Vagina (tissue), 2 donors: ENCODE measurements around the gene MTA1. TPM values are rescaled to one million over a fixed set of nuclear protein-coding genes. Genes with fewer than 3 reads are reported as not detected.

Source experiments
- DNase-seq, 2 donors: peaks; one replicate each; pipeline ENCODE4 v3.0.0-alpha.2; 2017; ENCODE audit errors: extremely low spot score in 2 of 2
- H3K27ac ChIP-seq: fragments of 200-600 bp; sonication (generic); one replicate; pipeline ENCODE4 v1.5.1; 2019
- H3K27me3 ChIP-seq: fragments of 200-600 bp; sonication (generic); one replicate; pipeline ENCODE4 v1.5.1; 2019
- H3K36me3 ChIP-seq, 2 donors: fragments of 200-600 bp; sonication (generic); one replicate each; pipeline ENCODE4 v1.5.1; 2017 to 2019
- H3K4me1 ChIP-seq: fragments of 200-600 bp; sonication (generic); one replicate; pipeline ENCODE4 v1.5.1; 2019
- H3K4me3 ChIP-seq, 2 donors: fragments of 200-600 bp; sonication (generic); 1 replicate in 1 of 2; 2 replicates in 1 of 2; pipeline ENCODE4 v1.5.1; 2016 to 2019
- H3K9me3 ChIP-seq: fragments of 200-600 bp; sonication (generic); one replicate; pipeline ENCODE4 v1.5.1; 2019
- POLR2A ChIP-seq, 2 donors: fragments of 450-650 bp; IDR thresholded peaks; one replicate each; pipeline ENCODE4 v1.6.1; 2017; ENCODE audit warnings: antibody characterized with exemption in 2 of 2, mild to moderate bottlenecking in 2 of 2, moderate library complexity in 2 of 2
- POLR2AphosphoS5 ChIP-seq, 2 donors: sonication (generic); formaldehyde crosslinking; IDR thresholded peaks; one replicate each; pipeline ENCODE4 v1.9.0; 2017; ENCODE audit warnings: antibody characterized with exemption in 2 of 2, mild to moderate bottlenecking in 2 of 2, low read depth in 1 of 2; ENCODE audit not compliant: insufficient read depth in 1 of 2
- intact Hi-C: fragments of 100-400 bp; cut with DNase I; formaldehyde crosslinking; loops from one replicate; pipeline ENCODE4 v1.15.1; 2023
- total RNA-seq: library from RNA; depleted of rRNA; stranded (reverse); fragments of >200 nt; gene quantifications from one replicate; pipeline ENCODE4 v1.2.3, GENCODE V29; 2016
- TF ChIP-seq, protein P1 (sequence below), 3 experiments: fragments of 450-650 bp in 2 of 3; fragments of 200-600 bp in 1 of 3; sonication (generic) in 1 of 3; IDR thresholded peaks; one replicate each; pipeline ENCODE4 v1.5.1; 2017 to 2019; ENCODE audit warnings: antibody characterized with exemption in 3 of 3, mild to moderate bottlenecking in 2 of 3, moderate library complexity in 2 of 3

Gene MTA1
- total RNA-seq, 1 donor from 2014 or later = 82.7 TPM

DNA sequence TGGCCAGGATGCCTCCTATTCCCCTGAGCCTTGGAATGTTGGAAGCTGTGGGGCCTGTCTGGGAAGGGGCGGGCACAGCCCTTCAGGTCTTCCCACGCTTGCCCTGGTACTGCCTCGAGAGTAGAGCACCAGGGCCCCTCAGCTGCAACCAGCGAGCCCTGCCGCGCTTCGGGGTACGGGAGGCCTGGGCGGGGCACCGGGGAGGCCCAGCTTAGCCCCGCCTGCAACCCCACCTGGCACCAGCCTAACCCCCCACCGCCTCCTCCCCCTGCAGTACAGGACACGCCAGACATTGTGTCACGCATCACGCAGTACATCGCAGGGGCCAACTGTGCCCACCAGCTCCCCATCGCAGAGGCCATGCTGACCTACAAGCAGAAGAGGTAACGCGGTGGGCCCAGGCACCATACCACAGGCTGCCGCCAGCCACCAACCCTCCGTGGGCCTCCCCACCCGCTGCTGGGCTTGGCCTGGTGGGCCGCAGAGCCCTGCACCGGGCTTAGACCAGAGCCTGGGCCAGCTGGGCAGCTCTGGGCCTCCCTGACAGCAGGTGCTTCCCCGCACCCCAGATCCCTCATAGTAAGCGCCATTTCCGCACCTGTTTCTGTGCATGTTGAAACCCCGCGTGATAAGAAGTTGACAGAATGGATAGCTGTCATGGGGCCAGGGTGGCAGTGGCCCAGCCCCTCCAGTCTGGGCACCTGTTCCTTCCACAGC, 34.9 kb upstream of the MTA1 start:
- TF ChIP-seq, protein P1, sequence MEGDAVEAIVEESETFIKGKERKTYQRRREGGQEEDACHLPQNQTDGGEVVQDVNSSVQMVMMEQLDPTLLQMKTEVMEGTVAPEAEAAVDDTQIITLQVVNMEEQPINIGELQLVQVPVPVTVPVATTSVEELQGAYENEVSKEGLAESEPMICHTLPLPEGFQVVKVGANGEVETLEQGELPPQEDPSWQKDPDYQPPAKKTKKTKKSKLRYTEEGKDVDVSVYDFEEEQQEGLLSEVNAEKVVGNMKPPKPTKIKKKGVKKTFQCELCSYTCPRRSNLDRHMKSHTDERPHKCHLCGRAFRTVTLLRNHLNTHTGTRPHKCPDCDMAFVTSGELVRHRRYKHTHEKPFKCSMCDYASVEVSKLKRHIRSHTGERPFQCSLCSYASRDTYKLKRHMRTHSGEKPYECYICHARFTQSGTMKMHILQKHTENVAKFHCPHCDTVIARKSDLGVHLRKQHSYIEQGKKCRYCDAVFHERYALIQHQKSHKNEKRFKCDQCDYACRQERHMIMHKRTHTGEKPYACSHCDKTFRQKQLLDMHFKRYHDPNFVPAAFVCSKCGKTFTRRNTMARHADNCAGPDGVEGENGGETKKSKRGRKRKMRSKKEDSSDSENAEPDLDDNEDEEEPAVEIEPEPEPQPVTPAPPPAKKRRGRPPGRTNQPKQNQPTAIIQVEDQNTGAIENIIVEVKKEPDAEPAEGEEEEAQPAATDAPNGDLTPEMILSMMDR (IDR thresholded peaks at IDR 0.05) = no peak
- TF ChIP-seq POLR2AphosphoS5 (IDR thresholded peaks at IDR 0.05; ENCODE audit: insufficient read depth in 1 of 2, low read depth in 1 of 2) = no peak
- TF ChIP-seq POLR2A (IDR thresholded peaks at IDR 0.05) = no peak
- no peak for DNase-seq
- Histone ChIP-seq H3K9me3 (no peaks in the 10 kb centered on the region), H3K27ac (no peak overlapping the region), H3K36me3 (peaks cover 0 to 40% of the 10 kb centered on the region in 2 donors), H3K27me3 (no peaks in the 10 kb centered on the region), H3K4me1 (no peaks in the 10 kb centered on the region), H3K4me3 (no peak overlapping the region)
- intact Hi-C loops = no loop called here

DNA sequence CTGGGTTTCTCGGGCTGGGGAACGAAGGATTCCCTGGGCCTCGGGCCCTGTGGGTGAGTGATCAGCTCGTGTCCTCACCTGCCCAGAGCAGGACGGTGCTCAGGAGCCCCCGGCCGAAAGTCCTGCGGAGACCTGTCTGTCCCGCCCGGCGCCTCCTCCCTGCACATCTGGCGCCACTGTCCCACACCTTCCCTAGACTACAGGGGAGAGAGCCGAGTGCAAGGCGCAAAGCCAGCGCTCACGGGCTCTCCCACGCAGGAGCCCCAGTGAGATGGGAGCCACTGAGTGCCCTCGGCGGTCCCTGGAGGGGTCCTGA, 34.3 kb upstream of the MTA1 start:
- no peaks in the 10 kb centered on the region for H3K27me3 ChIP-seq
- intact Hi-C loops = no loop called here
- H3K27ac ChIP-seq = no peak overlapping the region
- no peak overlapping the region for H3K4me3 ChIP-seq
- H3K36me3 ChIP-seq = peaks cover 0 to 40% of the 10 kb centered on the region in 2 donors
- no peaks in the 10 kb centered on the region for H3K9me3 ChIP-seq
- TF ChIP-seq POLR2AphosphoS5 (IDR thresholded peaks at IDR 0.05; ENCODE audit: insufficient read depth in 1 of 2, low read depth in 1 of 2) (no peak), POLR2A (IDR thresholded peaks at IDR 0.05) (no peak)
- TF ChIP-seq, protein P1 (IDR thresholded peaks at IDR 0.05) = no peak
- H3K4me1 ChIP-seq = no peaks in the 10 kb centered on the region
- DNase-seq = no peak

DNA sequence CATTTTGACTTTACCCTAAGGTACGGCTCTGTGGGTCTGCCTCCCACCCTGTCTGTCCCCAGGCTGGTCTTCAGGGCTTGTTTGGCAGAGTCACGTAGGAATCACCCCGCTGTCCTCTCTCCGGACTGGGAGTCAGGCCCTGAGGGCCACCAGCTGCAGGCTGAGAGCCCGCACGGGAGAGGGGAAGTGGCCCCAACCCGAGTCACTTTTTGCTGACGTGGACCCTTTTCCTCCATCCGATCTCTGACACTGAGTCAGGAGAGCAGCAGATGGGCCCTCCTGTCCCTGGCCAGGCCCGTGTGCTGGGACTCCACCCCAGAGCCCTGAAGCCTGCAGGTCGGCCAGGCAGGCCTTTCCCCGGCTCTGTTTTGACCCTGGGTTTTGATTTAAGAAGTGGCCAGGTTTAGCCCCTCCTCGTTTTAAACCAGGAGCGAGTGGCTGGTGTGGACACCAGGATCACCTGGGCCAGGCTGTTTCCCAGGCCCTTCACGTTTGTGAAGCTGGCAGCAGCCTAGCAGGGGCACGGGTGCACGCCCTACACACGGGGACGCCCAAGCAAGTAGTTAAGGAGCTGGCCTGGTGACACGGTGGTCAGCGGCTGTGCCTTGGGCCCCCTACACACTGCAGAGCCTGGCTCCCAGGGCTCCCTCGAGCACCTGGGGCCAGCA, 33.8 kb upstream of the MTA1 start:
- H3K36me3 ChIP-seq = peaks cover 0 to 40% of the 10 kb centered on the region in 2 donors

DNA sequence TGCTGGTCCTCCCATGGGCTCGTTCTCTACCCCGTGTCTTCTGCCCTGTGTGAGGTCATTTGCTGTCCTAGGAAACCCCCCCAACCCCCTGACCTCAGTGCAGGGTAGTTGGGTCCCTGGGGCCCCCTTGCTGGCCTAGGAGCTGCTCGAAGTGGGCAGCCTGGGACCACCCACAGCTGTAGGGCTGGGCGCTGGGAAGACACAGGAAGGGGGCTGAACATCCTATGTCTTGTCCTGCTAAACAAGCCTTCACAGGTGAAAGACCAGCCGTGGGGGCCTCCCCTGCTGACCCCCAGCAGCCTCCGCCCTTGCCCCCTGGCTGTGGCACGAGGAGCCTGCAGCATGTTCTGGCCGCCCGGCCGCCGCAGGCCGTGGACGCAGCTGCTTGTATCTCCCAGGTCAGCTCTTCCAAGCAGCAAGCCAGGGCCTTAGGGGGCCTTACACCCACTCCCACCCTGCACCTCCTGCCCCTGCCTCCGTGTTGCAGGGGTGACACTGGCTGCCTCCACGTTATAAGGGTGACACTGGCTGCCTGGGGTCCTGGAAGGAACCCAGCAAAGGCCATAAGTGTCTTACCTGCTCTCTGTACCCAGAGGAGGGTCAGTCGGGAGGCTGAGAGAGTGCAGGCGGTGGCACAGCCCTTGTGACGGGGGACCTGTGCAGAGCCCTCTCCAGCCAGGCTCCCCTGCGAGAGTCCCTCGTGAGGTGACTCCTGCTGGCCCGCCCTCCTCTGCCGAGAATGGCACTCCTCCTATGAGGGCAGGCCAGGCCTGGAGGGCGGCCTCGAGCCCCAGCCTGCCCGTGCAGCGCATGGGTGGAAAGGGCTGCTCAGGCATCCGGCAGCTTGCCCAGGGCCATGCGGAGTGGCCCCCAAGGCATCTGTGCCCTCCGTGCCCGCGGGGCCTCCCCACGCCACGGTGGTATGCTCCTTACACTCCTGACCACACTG, 32.8 kb upstream of the MTA1 start:
- H3K36me3 ChIP-seq = peaks cover 0 to 34% of the 10 kb centered on the region in 2 donors
- H3K27me3 ChIP-seq = no peaks in the 10 kb centered on the region
- no peaks in the 10 kb centered on the region for H3K4me1 ChIP-seq
- no peak overlapping the region for H3K27ac ChIP-seq
- TF ChIP-seq POLR2A (IDR thresholded peaks at IDR 0.05) (no peak), POLR2AphosphoS5 (IDR thresholded peaks at IDR 0.05; ENCODE audit: insufficient read depth in 1 of 2, low read depth in 1 of 2) (no peak)
- TF ChIP-seq, protein P1 (IDR thresholded peaks at IDR 0.05) = no peak
- no peaks in the 10 kb centered on the region for H3K9me3 ChIP-seq
- DNase-seq = no peak
- H3K4me3 ChIP-seq = no peak overlapping the region
- intact Hi-C loops = no loop called here

More for the DNA sequence above, 33.8 kb upstream of the MTA1 start:
- Histone ChIP-seq H3K4me1 (no peaks in the 10 kb centered on the region), H3K27ac (no peak overlapping the region), H3K27me3 (no peaks in the 10 kb centered on the region), H3K4me3 (no peak overlapping the region), H3K9me3 (no peaks in the 10 kb centered on the region)
- intact Hi-C loops = no loop called here
- TF ChIP-seq POLR2A (IDR thresholded peaks at IDR 0.05) = no peak
- TF ChIP-seq POLR2AphosphoS5 (IDR thresholded peaks at IDR 0.05; ENCODE audit: insufficient read depth in 1 of 2, low read depth in 1 of 2) = no peak
- TF ChIP-seq, protein P1 (IDR thresholded peaks at IDR 0.05) = no peak
- no peak for DNase-seq
